Loucy (cell line): ENCODE measurements around the gene MYBPHL.

Experiments
- H2AFZ ChIP-seq: fragments of 200-600 bp; sonication (generic); 2 replicates; pipeline ENCODE4 v1.6.0; 2016; ENCODE audit warnings: antibody characterized with exemption, mild to moderate bottlenecking, low read length, moderate library complexity
- H3F3A ChIP-seq: fragments of 200-600 bp; 2 replicates; pipeline ENCODE4 v1.6.0; 2016; ENCODE audit warnings: antibody characterized with exemption, low read depth, mild to moderate bottlenecking
- H3K27me3 ChIP-seq: fragments of 200-600 bp; sonication (generic); 2 replicates; pipeline ENCODE4 v1.6.1; 2014; ENCODE audit warnings: low read length, mild to moderate bottlenecking; ENCODE audit not compliant: insufficient read depth, poor library complexity, severe bottlenecking
- H3K36me3 ChIP-seq: fragments of 200-600 bp; sonication (generic); 2 replicates; pipeline ENCODE4 v1.6.1; 2016; ENCODE audit warnings: low read length; ENCODE audit not compliant: insufficient read depth
- H3K4me1 ChIP-seq: fragments of 200-600 bp; sonication (generic); 2 replicates; pipeline ENCODE4 v1.5.1; 2014; ENCODE audit warnings: low read length, mild to moderate bottlenecking; ENCODE audit not compliant: insufficient read depth, poor library complexity, severe bottlenecking
- H3K4me2 ChIP-seq: fragments of 200-600 bp; sonication (generic); 2 replicates; pipeline ENCODE4 v1.6.0; 2014; ENCODE audit warnings: antibody characterized with exemption, low read length, low read depth, mild to moderate bottlenecking; ENCODE audit not compliant: poor library complexity, severe bottlenecking
- H3K4me3 ChIP-seq: fragments of 200-600 bp; sonication (generic); 2 replicates; pipeline ENCODE4 v1.5.1; 2014; ENCODE audit warnings: low read length, mild to moderate bottlenecking, mixed read lengths; ENCODE audit not compliant: poor library complexity, severe bottlenecking
- H3K79me2 ChIP-seq: fragments of 200-600 bp; sonication (generic); 2 replicates; pipeline ENCODE4 v1.6.1; 2014; ENCODE audit warnings: low read length; ENCODE audit not compliant: insufficient read depth
- H3K9ac ChIP-seq: fragments of 200-600 bp; sonication (generic); 2 replicates; pipeline ENCODE4 v1.6.0; 2014; ENCODE audit warnings: mild to moderate bottlenecking, low read depth, low read length, moderate library complexity; ENCODE audit not compliant: poor library complexity, severe bottlenecking
- H3K9me2 ChIP-seq: fragments of 200-600 bp; sonication (generic); replicated peaks from 2 replicates; pipeline ENCODE4 v1.6.1; 2016; ENCODE audit warnings: low read depth, low read length, mixed read lengths
- H3K9me3 ChIP-seq: fragments of 200-600 bp; sonication (generic); 2 replicates; pipeline ENCODE4 v1.6.1; 2014; ENCODE audit warnings: mild to moderate bottlenecking, antibody characterized with exemption, low read length, low read depth; ENCODE audit not compliant: insufficient read depth
- H4K20me1 ChIP-seq: fragments of 200-600 bp; sonication (generic); 2 replicates; pipeline ENCODE4 v1.6.0; 2014; ENCODE audit warnings: antibody characterized with exemption, low read length, mild to moderate bottlenecking; ENCODE audit not compliant: insufficient read depth, poor library complexity, severe bottlenecking
- CTCF ChIP-seq: fragments of 200-600 bp; sonication (generic); conservative IDR thresholded peaks from 2 replicates; pipeline ENCODE4 v1.5.1; 2014; ENCODE audit warnings: mild to moderate bottlenecking, antibody characterized with exemption, low read length
- EZH2phosphoT487 ChIP-seq: fragments of 200-600 bp; IDR thresholded peaks from 2 replicates; pipeline ENCODE4 v1.6.1; 2018; ENCODE audit warnings: antibody characterized with exemption, mild to moderate bottlenecking, moderate library complexity, borderline replicate concordance

The MYBPHL gene

GRCh38 chr1:109338091-109338490 is 31.3 kb upstream of the MYBPHL start:
- no peak overlapping the region for H3K9ac ChIP-seq

GRCh38 chr1:109335091-109335490 is 28.3 kb upstream of the MYBPHL start:
- H3K79me2 ChIP-seq = no peaks in the 10 kb centered on the region
- H3K9me3 ChIP-seq = peaks cover 11% of the 10 kb centered on the region
- H2AFZ ChIP-seq = no peak overlapping the region
- no peak overlapping the region for H3K4me2 ChIP-seq
- H3K36me3 ChIP-seq = peaks cover 56% of the 10 kb centered on the region; the same call in 1 of the 2 replicates
- H3K9ac ChIP-seq = no peak overlapping the region
- H3F3A ChIP-seq = no peaks in the 10 kb centered on the region
- no peaks in the 10 kb centered on the region for H3K4me1 ChIP-seq
- TF ChIP-seq EZH2phosphoT487 = no peak
- no peak for TF ChIP-seq CTCF
- no peaks in the 10 kb centered on the region for H3K9me2 ChIP-seq
- no peaks in the 10 kb centered on the region for H4K20me1 ChIP-seq
- no peak overlapping the region for H3K4me3 ChIP-seq
- no peaks in the 10 kb centered on the region for H3K27me3 ChIP-seq

More at GRCh38 chr1:109338091-109338490, 31.3 kb upstream of the MYBPHL start:
- Histone ChIP-seq H3K4me3 (no peak overlapping the region), H3K27me3 (no peaks in the 10 kb centered on the region), H3K4me2 (no peak overlapping the region), H4K20me1 (no peaks in the 10 kb centered on the region), H3K4me1 (no peaks in the 10 kb centered on the region), H3K9me2 (no peaks in the 10 kb centered on the region), H2AFZ (no peak overlapping the region), H3F3A (no peaks in the 10 kb centered on the region), H3K9me3 (no peaks in the 10 kb centered on the region), H3K79me2 (no peaks in the 10 kb centered on the region), H3K36me3 (peaks cover 52% of the 10 kb centered on the region; the same call in 1 of the 2 replicates)
- TF ChIP-seq CTCF (no peak), EZH2phosphoT487 (no peak)

- Histone ChIP-seq H3K4me2 (no peak overlapping the region), H3F3A (no peaks in the 10 kb centered on the region), H3K4me1 (no peaks in the 10 kb centered on the region), H3K79me2 (no peaks in the 10 kb centered on the region), H4K20me1 (no peaks in the 10 kb centered on the region), H3K4me3 (no peak overlapping the region), H3K9me3 (peaks cover 11% of the 10 kb centered on the region), H2AFZ (no peak overlapping the region), H3K9me2 (no peaks in the 10 kb centered on the region), H3K27me3 (no peaks in the 10 kb centered on the region), H3K36me3 (peaks cover 71% of the 10 kb centered on the region; the same call in 1 of the 2 replicates), H3K9ac (no peak overlapping the region)
- TF ChIP-seq EZH2phosphoT487 (no peak), CTCF (no peak)
Observed at GRCh38 chr1:109331113-109331512, 24.3 kb upstream of the MYBPHL start.
